Cardiac muscle cell (in vitro differentiated cells and primary cell): ENCODE measurements around the gene C1orf53. TPM values are rescaled to one million over a fixed set of nuclear protein-coding genes. Genes with fewer than 3 reads are reported as not detected.
A peak's percentile ranks its signal among the peaks of the same experiment; 100 is the strongest.

Experiments used
- DNase-seq, 2 donors: peaks; one replicate each; pipeline versions ENCODE4 v3.0.0 to v3.0.0-alpha.2; 2010 to 2017; ENCODE audit warnings: low read depth in 1 of 2, low spot score in 1 of 2
- H3K27ac ChIP-seq: fragments of 200-600 bp; sonication (generic); 2 replicates; pipeline ENCODE4 v1.5.1; 2016
- H3K27me3 ChIP-seq: fragments of 200-600 bp; sonication (generic); 2 replicates; pipeline ENCODE4 v1.6.0; 2016; ENCODE audit warnings: control low read depth
- H3K36me3 ChIP-seq: fragments of 200-600 bp; sonication (generic); 2 replicates; pipeline ENCODE4 v1.5.1; 2016; ENCODE audit warnings: control low read depth
- H3K4me1 ChIP-seq: fragments of 200-600 bp; sonication (generic); 2 replicates; pipeline ENCODE4 v1.8.1; 2017; ENCODE audit warnings: low read depth, mild to moderate bottlenecking, mixed run types
- H3K4me3 ChIP-seq: fragments of 200-600 bp; sonication (generic); 2 replicates; pipeline ENCODE4 v1.5.1; 2016; ENCODE audit warnings: mild to moderate bottlenecking
- H3K9me3 ChIP-seq: fragments of 200-600 bp; sonication (generic); 2 replicates; pipeline ENCODE4 v1.5.1; 2017; ENCODE audit warnings: low read depth, mild to moderate bottlenecking, control low read depth
- CTCF ChIP-seq: IDR thresholded peaks from 2 replicates; pipeline ENCODE4 v1.5.1; 2012; ENCODE audit warnings: low read depth, mild to moderate bottlenecking, low read length
- polyA plus RNA-seq: library from polyadenylated mRNA; unstranded; fragments of >200 nt; fragmentation: Nextera tagmentation; extraction: Ambion mirVana; gene quantifications from 2 replicates; pipeline ENCODE4 v1.2.1, GENCODE V29; 2016
- total RNA-seq: library from RNA; depleted of rRNA; stranded (reverse); fragments of >200 nt; gene quantifications from 2 replicates; pipeline ENCODE4 v1.2.3, GENCODE V29; 2016

The C1orf53 gene
- total and polyA plus RNA-seq, 2 experiments from 2014 or later, result 4.3 to 9.2 TPM

DNA sequence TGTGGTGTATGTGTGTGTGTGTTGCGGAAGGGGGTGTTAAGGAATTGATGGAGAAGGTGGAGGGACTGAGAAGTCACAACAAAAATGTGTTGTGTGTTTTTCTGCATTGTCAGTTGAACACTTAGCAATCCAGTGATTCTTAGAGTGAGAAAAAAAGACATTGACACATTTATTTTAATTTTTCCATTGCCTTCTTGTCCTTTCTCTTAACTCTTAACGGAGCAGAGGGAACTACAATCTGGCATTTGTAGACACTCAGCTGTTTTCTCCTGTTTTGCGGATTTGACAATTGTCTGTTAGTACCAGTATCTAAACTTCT is 725 bp downstream of the C1orf53 start:
- Histone ChIP-seq H3K27me3 (peaks cover 55% of the 10 kb centered on the region), H3K4me1 (no peaks in the 10 kb centered on the region)

DNA sequence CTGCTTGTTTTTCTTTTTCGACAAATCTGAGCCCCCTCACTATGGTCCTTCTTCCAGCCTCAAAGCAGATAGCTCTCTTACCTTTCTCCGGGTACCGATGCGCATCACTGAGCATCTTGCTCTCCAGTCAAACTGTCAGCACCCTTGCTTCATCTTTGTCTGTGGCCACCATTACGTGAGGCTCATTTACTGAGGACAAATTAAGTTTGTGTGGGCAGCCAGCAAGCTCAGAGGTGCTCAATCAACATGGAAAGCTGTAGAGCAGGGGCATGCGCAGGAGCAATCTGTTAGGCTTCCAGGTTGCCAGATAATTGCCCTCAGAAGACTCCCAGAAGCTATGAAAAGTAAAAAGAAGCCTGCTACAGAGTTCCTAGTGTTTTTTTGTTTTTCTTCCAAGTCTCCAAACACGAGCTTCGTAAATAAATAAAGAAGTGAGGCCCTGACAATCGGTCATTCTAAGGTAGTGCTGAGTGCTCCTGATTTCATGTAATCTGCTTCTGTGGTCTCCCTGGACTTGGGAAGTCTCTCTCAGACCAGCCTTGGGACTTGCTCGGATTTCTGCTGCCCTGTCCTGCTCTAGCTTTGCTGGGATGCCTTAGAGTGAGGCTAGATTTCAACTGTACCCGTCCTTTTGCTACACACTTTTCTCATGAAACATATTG is 1.8 kb downstream of the C1orf53 start:
- DNase-seq, result no peak
- Histone ChIP-seq H3K4me1 (no peaks in the 10 kb centered on the region), H3K27me3 (peaks cover 63% of the 10 kb centered on the region), H3K36me3 (no peaks in the 10 kb centered on the region), H3K4me3 (no peak overlapping the region), H3K9me3 (no peaks in the 10 kb centered on the region), H3K27ac (no peak overlapping the region)
- TF ChIP-seq CTCF, result no peak

More for the DNA sequence above, 725 bp downstream of the C1orf53 start:
- TF ChIP-seq CTCF, result no peak
- Histone ChIP-seq H3K4me3 (peak overlapping the region; percentile 53), H3K36me3 (no peaks in the 10 kb centered on the region), H3K27ac (no peak overlapping the region), H3K9me3 (no peaks in the 10 kb centered on the region)
- DNase-seq, result no peak

DNA sequence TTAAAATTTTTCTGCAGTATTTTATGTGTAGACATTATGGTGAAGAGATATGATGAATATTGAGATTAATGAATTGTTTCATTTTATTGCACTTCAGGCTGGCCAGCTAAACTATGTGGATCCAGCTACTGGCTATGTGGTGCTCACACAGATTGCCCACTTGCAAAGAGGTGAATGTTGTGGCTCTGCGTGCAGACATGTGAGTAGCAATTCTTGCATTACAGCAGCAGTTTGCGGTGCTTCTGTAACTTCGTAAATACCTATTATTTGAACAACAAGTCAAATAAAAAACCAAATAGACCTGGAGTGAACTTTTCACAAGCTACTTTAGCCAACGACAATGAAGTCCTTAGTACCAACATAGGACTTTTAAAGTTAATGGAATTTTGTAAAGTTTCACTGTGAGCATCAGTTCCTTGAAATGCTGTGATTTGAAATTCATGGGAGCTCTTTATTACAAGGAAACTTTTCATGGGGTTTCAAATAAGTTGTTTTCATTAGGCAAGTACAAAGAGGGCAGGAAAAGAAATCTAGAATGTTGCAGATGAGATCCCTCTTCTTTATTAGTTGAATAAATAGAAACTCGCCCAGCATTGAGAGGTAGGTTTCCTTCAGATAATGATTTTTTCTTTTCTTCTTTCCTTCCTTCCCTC is 3.4 kb downstream of the C1orf53 start:
- no peaks in the 10 kb centered on the region for H3K4me1 ChIP-seq
- H3K27ac ChIP-seq, result no peak overlapping the region
- H3K4me3 ChIP-seq, result no peak overlapping the region
- H3K36me3 ChIP-seq, result no peaks in the 10 kb centered on the region
- no peak for TF ChIP-seq CTCF
- no peak for DNase-seq
- no peaks in the 10 kb centered on the region for H3K9me3 ChIP-seq
- H3K27me3 ChIP-seq, result peaks cover 79% of the 10 kb centered on the region

- no peak overlapping the region for H3K4me3 ChIP-seq
- H3K4me1 ChIP-seq, result peaks cover 4% of the 10 kb centered on the region
- no peak overlapping the region for H3K27ac ChIP-seq
- no peaks in the 10 kb centered on the region for H3K36me3 ChIP-seq
- H3K27me3 ChIP-seq, result peaks cover 100% of the 10 kb centered on the region
- no peak for DNase-seq
- no peaks in the 10 kb centered on the region for H3K9me3 ChIP-seq
- TF ChIP-seq CTCF, result no peak
Observed at GRCh38 chr1:197907846-197908616, 5.6 kb downstream of the C1orf53 start.

- TF ChIP-seq CTCF, result no peak
- no peak overlapping the region for H3K4me3 ChIP-seq
- no peaks in the 10 kb centered on the region for H3K9me3 ChIP-seq
- peaks cover 100% of the 10 kb centered on the region for H3K27me3 ChIP-seq
- DNase-seq, result no peak
- H3K36me3 ChIP-seq, result no peaks in the 10 kb centered on the region
- H3K4me1 ChIP-seq, result peaks cover 5% of the 10 kb centered on the region
- H3K27ac ChIP-seq, result no peak overlapping the region
Observed at GRCh38 chr1:197908716-197909220, 6.3 kb downstream of the C1orf53 start.
